Neural cell (in vitro differentiated cells): ENCODE results near the gene NRL. TPM values are rescaled to one million over a fixed set of nuclear protein-coding genes. Genes with fewer than 3 reads are reported as not detected.

Experiments
- H2AFZ ChIP-seq: fragments of 200-600, 300-800 bp; sonication (generic), shearing (Covaris generic); 2 replicates; pipeline ENCODE4 v1.6.0; 2014; ENCODE audit warnings: low read depth, mild to moderate bottlenecking, antibody characterized with exemption, low read length, moderate library complexity
- H3F3A ChIP-seq: fragments of 200-600 bp; shearing (Covaris generic); 2 replicates; pipeline ENCODE4 v1.6.1; 2016; ENCODE audit warnings: mild to moderate bottlenecking, moderate library complexity, mixed read lengths, antibody characterized with exemption, low read length; ENCODE audit not compliant: insufficient read depth, poor library complexity, severe bottlenecking
- H3K27ac ChIP-seq: fragments of 200-600, 300-800 bp; sonication (generic), shearing (Covaris generic); 2 replicates; pipeline ENCODE4 v1.5.1; 2014; ENCODE audit warnings: mild to moderate bottlenecking, low read length, moderate library complexity
- H3K27me3 ChIP-seq: fragments of 300-800, 200-600 bp; sonication (generic), shearing (Covaris generic); 2 replicates; pipeline ENCODE4 v1.6.0; 2014; ENCODE audit warnings: mild to moderate bottlenecking, low read depth, low read length, moderate library complexity; ENCODE audit not compliant: insufficient read depth
- H3K36me3 ChIP-seq: fragments of 300-800, 200-600 bp; sonication (generic), shearing (Covaris generic); 2 replicates; pipeline ENCODE4 v1.5.1; 2014; ENCODE audit warnings: mild to moderate bottlenecking, antibody characterized with exemption, low read length, moderate library complexity; ENCODE audit not compliant: insufficient read depth
- H3K4me2 ChIP-seq: fragments of 300-800, 200-600 bp; sonication (generic), shearing (Covaris generic); 2 replicates; pipeline ENCODE4 v1.6.0; 2014; ENCODE audit warnings: mild to moderate bottlenecking, low read length
- H3K4me3 ChIP-seq: fragments of 300-800, 200-600 bp; sonication (generic), shearing (Covaris generic); 2 replicates; pipeline ENCODE4 v1.5.1; 2014; ENCODE audit warnings: mild to moderate bottlenecking, low read length, moderate library complexity
- H3K79me2 ChIP-seq: fragments of 200-600 bp; shearing (Covaris generic); replicated peaks from 2 replicates; pipeline ENCODE4 v1.6.0; 2014; ENCODE audit warnings: mild to moderate bottlenecking, low read length, moderate library complexity; ENCODE audit not compliant: insufficient read depth
- H3K9ac ChIP-seq: fragments of 300-800, 200-600 bp; sonication (generic), shearing (Covaris generic); 2 replicates; pipeline ENCODE4 v1.6.1; 2016; ENCODE audit warnings: mild to moderate bottlenecking, low read length, mixed read lengths
- H3K9me2 ChIP-seq: fragments of 200-600 bp; shearing (Covaris generic); 2 replicates; pipeline ENCODE4 v1.6.1; 2016; ENCODE audit warnings: mild to moderate bottlenecking, low read length, mixed read lengths; ENCODE audit not compliant: insufficient read depth
- H3K9me3 ChIP-seq: fragments of 200-600, 300-800 bp; sonication (generic), shearing (Covaris generic); 2 replicates; pipeline ENCODE4 v1.6.1; 2016; ENCODE audit warnings: mild to moderate bottlenecking, mixed run types, low read length, moderate library complexity, mixed read lengths
- H4K20me1 ChIP-seq: fragments of 200-600 bp; shearing (Covaris generic); 2 replicates; pipeline ENCODE4 v1.6.1; 2016; ENCODE audit warnings: mild to moderate bottlenecking, mixed run types; ENCODE audit not compliant: insufficient read depth
- EP300 ChIP-seq: fragments of 450-650 bp; conservative IDR thresholded peaks from 2 replicates; pipeline ENCODE4 v1.6.1; 2014; ENCODE audit warnings: antibody characterized with exemption, mild to moderate bottlenecking, moderate library complexity; ENCODE audit not compliant: poor library complexity, severe bottlenecking
- EZH2 ChIP-seq: fragments of 200-600, 300-800 bp; shearing (Covaris generic), sonication (generic); IDR thresholded peaks from 2 replicates; pipeline ENCODE4 v1.6.1; 2014; ENCODE audit warnings: antibody characterized with exemption, low read length, borderline replicate concordance, mild to moderate bottlenecking; ENCODE audit not compliant: insufficient read depth, poor library complexity, severe bottlenecking
- MXI1 ChIP-seq: fragments of 450-650 bp; conservative IDR thresholded peaks from 2 replicates; pipeline ENCODE4 v1.6.1; 2014; ENCODE audit warnings: antibody characterized with exemption, mild to moderate bottlenecking; ENCODE audit not compliant: poor library complexity, severe bottlenecking
- POLR2AphosphoS5 ChIP-seq: IDR thresholded peaks from 2 replicates; pipeline ENCODE4 v1.6.1; 2012
- RAD21 ChIP-seq: fragments of 450-650 bp; conservative IDR thresholded peaks from 2 replicates; pipeline ENCODE4 v1.6.1; 2014; ENCODE audit warnings: antibody characterized with exemption, mild to moderate bottlenecking, moderate library complexity
- SMC3 ChIP-seq: fragments of 450-650 bp; conservative IDR thresholded peaks from 2 replicates; pipeline ENCODE4 v1.6.1; 2014; ENCODE audit warnings: antibody characterized with exemption, mild to moderate bottlenecking, moderate library complexity; ENCODE audit not compliant: poor library complexity
- TAF1 ChIP-seq: IDR thresholded peaks from 2 replicates; pipeline ENCODE4 v1.6.1; 2012; ENCODE audit warnings: low read depth
- polyA plus RNA-seq: library from polyadenylated mRNA; depleted of rRNA; stranded (reverse); fragments of >200 nt; gene quantifications from 2 replicates; pipeline ENCODE4 v1.2.3, GENCODE V29; 2014
- TF ChIP-seq, protein P1 (sequence below): IDR thresholded peaks from 2 replicates; pipeline ENCODE4 v1.6.1; 2012; ENCODE audit warnings: borderline replicate concordance
- TF ChIP-seq, protein P2 (sequence below): fragments of 450-650 bp; IDR thresholded peaks from 2 replicates; pipeline ENCODE4 v1.5.1; 2014; ENCODE audit warnings: antibody characterized with exemption, mild to moderate bottlenecking, moderate library complexity; ENCODE audit not compliant: poor library complexity, severe bottlenecking

The NRL gene
- polyA plus RNA-seq, 1 donor from 2014 or later, result 9.5 TPM

DNA sequence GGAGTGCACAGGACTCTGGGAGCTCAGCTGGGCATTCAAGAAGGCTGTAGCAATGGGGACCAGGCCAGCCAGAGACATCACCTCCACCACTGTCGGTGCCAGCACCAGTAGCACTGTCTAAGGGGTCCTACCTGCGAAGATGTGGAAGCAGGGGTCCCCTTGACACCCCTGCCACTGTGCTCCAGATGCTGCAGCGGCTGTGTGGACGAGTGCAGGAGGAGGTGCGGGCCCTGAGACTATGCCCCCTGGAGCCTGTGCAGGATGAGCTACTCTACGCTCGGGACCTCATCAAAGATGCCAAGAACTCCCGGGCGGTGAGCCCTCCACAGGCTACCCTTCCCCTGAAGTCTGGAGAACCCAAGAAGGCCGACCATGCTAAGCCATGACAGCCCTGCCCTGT is 54.3 kb downstream of the NRL start:
- H3K27ac ChIP-seq, result no peak overlapping the region
- no peaks in the 10 kb centered on the region for H3K79me2 ChIP-seq
- H4K20me1 ChIP-seq, result no peaks in the 10 kb centered on the region
- no peaks in the 10 kb centered on the region for H3K36me3 ChIP-seq
- no peak overlapping the region for H3K4me3 ChIP-seq
- no peak overlapping the region for H3K4me2 ChIP-seq
- TF ChIP-seq TAF1 (no peak), EZH2 (no peak), EP300 (no peak), POLR2AphosphoS5 (no peak), RAD21 (no peak), MXI1 (no peak), SMC3 (no peak)
- TF ChIP-seq, protein P1, sequence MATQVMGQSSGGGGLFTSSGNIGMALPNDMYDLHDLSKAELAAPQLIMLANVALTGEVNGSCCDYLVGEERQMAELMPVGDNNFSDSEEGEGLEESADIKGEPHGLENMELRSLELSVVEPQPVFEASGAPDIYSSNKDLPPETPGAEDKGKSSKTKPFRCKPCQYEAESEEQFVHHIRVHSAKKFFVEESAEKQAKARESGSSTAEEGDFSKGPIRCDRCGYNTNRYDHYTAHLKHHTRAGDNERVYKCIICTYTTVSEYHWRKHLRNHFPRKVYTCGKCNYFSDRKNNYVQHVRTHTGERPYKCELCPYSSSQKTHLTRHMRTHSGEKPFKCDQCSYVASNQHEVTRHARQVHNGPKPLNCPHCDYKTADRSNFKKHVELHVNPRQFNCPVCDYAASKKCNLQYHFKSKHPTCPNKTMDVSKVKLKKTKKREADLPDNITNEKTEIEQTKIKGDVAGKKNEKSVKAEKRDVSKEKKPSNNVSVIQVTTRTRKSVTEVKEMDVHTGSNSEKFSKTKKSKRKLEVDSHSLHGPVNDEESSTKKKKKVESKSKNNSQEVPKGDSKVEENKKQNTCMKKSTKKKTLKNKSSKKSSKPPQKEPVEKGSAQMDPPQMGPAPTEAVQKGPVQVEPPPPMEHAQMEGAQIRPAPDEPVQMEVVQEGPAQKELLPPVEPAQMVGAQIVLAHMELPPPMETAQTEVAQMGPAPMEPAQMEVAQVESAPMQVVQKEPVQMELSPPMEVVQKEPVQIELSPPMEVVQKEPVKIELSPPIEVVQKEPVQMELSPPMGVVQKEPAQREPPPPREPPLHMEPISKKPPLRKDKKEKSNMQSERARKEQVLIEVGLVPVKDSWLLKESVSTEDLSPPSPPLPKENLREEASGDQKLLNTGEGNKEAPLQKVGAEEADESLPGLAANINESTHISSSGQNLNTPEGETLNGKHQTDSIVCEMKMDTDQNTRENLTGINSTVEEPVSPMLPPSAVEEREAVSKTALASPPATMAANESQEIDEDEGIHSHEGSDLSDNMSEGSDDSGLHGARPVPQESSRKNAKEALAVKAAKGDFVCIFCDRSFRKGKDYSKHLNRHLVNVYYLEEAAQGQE, result no peak
- TF ChIP-seq, protein P2, sequence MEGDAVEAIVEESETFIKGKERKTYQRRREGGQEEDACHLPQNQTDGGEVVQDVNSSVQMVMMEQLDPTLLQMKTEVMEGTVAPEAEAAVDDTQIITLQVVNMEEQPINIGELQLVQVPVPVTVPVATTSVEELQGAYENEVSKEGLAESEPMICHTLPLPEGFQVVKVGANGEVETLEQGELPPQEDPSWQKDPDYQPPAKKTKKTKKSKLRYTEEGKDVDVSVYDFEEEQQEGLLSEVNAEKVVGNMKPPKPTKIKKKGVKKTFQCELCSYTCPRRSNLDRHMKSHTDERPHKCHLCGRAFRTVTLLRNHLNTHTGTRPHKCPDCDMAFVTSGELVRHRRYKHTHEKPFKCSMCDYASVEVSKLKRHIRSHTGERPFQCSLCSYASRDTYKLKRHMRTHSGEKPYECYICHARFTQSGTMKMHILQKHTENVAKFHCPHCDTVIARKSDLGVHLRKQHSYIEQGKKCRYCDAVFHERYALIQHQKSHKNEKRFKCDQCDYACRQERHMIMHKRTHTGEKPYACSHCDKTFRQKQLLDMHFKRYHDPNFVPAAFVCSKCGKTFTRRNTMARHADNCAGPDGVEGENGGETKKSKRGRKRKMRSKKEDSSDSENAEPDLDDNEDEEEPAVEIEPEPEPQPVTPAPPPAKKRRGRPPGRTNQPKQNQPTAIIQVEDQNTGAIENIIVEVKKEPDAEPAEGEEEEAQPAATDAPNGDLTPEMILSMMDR, result no peak
- H3K9me2 ChIP-seq, result no peaks in the 10 kb centered on the region
- no peaks in the 10 kb centered on the region for H3K9me3 ChIP-seq
- H3K9ac ChIP-seq, result no peak overlapping the region
- no peaks in the 10 kb centered on the region for H3F3A ChIP-seq
- no peaks in the 10 kb centered on the region for H3K27me3 ChIP-seq
- no peak overlapping the region for H2AFZ ChIP-seq

- no peaks in the 10 kb centered on the region for H3K36me3 ChIP-seq
Measured at GRCh38 chr14:24059841-24060388, 54.8 kb downstream of the NRL start.

More at GRCh38 chr14:24059841-24060388, 54.8 kb downstream of the NRL start:
- Histone ChIP-seq H2AFZ (no peak overlapping the region), H3K4me3 (no peak overlapping the region), H3K4me2 (no peak overlapping the region), H4K20me1 (no peaks in the 10 kb centered on the region), H3K79me2 (no peaks in the 10 kb centered on the region), H3F3A (no peaks in the 10 kb centered on the region), H3K9me2 (no peaks in the 10 kb centered on the region), H3K9ac (no peak overlapping the region), H3K27ac (no peak overlapping the region), H3K27me3 (no peaks in the 10 kb centered on the region), H3K9me3 (no peaks in the 10 kb centered on the region)
- TF ChIP-seq, protein P1, result no peak
- TF ChIP-seq TAF1 (no peak), EP300 (no peak), RAD21 (no peak), SMC3 (no peak), EZH2 (no peak), POLR2AphosphoS5 (no peak)
